ENCODE results near the gene NUDT6. TPM values are rescaled to one million over a fixed set of nuclear protein-coding genes. Genes with fewer than 3 reads are reported as not detected.
A peak's percentile ranks its signal among the peaks of the same experiment; 100 is the strongest.
"Not testable (repeated sequence)": the region's sequence is repeated elsewhere in the genome, so short reads cannot be mapped to it uniquely, and the experiment has no call there.

Gene NUDT6
- total and polyA plus RNA-seq, 7 donors: 3.3 to 7.6 (median 4.0) TPM

DNA sequence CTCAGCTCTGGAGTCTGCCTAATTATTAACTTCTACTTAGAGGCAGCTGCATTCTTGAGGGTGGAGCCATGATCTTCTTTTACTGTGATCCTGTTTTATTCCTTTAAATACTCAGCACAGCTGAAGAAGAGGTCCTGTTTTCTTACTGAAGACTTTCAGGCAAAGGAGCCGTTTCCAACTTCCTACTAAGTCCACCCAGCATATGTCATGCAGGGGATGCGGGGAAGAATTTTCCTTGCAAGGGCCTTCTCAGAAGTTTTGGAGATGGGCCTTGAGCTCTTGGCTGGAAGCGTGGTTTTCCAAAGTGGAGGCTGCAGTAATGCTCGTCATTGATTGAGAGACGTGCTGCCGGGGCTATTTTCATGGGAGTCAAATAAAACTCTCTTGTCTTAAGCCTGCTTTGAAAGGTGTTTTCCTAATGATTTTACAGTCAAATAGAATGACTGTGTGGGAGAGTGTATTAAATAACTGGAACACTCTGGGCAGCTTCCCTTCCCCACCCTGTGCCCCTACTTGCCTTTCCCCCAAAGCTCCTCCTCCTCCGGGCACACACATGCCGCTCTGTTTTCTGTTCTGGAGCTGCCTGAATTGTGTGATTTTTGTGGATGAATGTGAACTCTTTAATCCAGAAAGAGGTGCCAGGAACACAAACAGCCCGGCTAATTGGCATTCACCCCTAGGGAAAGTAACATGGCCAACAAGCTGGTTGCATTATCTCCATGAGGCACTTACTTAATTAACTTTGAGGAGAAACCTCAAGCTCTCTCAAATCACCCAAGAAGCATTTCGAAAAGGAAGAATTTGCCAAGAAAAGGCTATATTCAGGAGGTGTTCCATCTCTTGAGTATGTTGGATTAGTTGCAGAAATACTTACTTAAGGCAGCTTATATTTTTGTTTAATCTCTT lies 67.7 kb downstream of the NUDT6 start:
- intact Hi-C loops (cut with DNase I): no loop called here
- WGBS, 3 donors: 27 to 30% (median 28%) methylated on average over 10 of the region's 10 CpGs
- Histone ChIP-seq H3K4me1 (no peaks in the 10 kb centered on the region), H3K27me3 (ENCODE audit: insufficient read depth in 3 of 3, low read length in 2 of 3) (no peaks in the 10 kb centered on the region), H3K27ac (no peak overlapping the region), H3K9me3 (no peaks in the 10 kb centered on the region), H3K4me3 (peak overlapping the region; percentile 21), H3K36me3 (ENCODE audit: insufficient read depth in 1 of 2, low read depth in 1 of 2) (no peaks in the 10 kb centered on the region)
- ATAC-seq (peak in 2 of 4 donors; percentile 51 to 57), DNase-seq (no peak)
- TF ChIP-seq, protein P1, sequence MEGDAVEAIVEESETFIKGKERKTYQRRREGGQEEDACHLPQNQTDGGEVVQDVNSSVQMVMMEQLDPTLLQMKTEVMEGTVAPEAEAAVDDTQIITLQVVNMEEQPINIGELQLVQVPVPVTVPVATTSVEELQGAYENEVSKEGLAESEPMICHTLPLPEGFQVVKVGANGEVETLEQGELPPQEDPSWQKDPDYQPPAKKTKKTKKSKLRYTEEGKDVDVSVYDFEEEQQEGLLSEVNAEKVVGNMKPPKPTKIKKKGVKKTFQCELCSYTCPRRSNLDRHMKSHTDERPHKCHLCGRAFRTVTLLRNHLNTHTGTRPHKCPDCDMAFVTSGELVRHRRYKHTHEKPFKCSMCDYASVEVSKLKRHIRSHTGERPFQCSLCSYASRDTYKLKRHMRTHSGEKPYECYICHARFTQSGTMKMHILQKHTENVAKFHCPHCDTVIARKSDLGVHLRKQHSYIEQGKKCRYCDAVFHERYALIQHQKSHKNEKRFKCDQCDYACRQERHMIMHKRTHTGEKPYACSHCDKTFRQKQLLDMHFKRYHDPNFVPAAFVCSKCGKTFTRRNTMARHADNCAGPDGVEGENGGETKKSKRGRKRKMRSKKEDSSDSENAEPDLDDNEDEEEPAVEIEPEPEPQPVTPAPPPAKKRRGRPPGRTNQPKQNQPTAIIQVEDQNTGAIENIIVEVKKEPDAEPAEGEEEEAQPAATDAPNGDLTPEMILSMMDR (IDR thresholded peaks at IDR 0.05): no peak

DNA sequence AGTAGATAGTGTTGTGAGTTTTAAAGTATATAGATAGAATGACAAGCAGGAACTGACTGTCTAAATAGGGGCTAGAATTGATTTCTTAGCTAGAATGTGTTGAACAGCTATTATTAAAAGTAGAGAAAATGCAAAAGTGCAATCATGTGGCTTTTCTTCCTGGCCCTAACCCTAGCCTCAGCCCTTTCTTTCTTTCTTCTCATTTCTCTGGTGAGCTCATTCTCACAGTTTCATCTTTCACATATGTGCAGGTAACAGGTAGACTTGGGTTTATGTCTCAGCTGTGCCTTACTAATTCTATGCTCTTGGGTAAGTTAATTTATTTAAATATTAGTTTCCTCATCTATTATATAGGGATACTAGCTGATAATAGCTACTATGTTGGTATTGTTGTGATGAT lies 70.8 kb downstream of the NUDT6 start:
- no peak for ATAC-seq
- H3K27me3 ChIP-seq (ENCODE audit: insufficient read depth in 3 of 3, low read length in 2 of 3): no peaks in the 10 kb centered on the region
- no peaks in the 10 kb centered on the region for H3K36me3 ChIP-seq (ENCODE audit: insufficient read depth in 1 of 2, low read depth in 1 of 2)
- no peak overlapping the region for H3K4me3 ChIP-seq
- no peak overlapping the region for H3K27ac ChIP-seq
- no peaks in the 10 kb centered on the region for H3K4me1 ChIP-seq
- intact Hi-C loops (cut with DNase I): no loop called here
- TF ChIP-seq, protein P1 (IDR thresholded peaks at IDR 0.05): no peak
- no peaks in the 10 kb centered on the region for H3K9me3 ChIP-seq
- no peak for DNase-seq

DNA sequence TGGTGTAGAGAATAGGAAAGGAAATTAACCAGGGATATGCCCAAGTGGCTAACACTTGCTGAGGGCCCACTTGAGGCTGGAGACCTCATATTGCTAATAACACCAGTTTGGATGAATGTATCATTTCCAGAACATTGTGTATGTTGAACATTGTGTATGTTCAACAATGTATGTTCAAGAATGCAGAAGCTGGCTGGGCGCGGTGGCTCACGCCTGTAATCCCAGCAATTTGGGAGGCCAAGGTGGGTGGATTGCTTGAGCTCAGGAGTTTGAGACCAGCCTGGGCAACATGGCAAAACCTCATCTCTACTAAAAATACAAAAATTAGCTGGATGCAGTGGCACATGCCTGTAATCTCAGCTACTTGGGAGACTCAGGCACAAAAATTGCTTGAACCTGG lies 72.6 kb downstream of the NUDT6 start:
- H3K27me3 ChIP-seq (ENCODE audit: insufficient read depth in 3 of 3, low read length in 2 of 3); H3K36me3 ChIP-seq (ENCODE audit: insufficient read depth in 1 of 2, low read depth in 1 of 2); H3K4me1 ChIP-seq; H3K4me3 ChIP-seq; ATAC-seq; H3K27ac ChIP-seq; H3K9me3 ChIP-seq; DNase-seq; intact Hi-C loops (cut with DNase I): not testable (repeated sequence)
- WGBS, 3 donors: 96 to 99% (median 98%) methylated on average over 3 of the region's 3 CpGs

DNA sequence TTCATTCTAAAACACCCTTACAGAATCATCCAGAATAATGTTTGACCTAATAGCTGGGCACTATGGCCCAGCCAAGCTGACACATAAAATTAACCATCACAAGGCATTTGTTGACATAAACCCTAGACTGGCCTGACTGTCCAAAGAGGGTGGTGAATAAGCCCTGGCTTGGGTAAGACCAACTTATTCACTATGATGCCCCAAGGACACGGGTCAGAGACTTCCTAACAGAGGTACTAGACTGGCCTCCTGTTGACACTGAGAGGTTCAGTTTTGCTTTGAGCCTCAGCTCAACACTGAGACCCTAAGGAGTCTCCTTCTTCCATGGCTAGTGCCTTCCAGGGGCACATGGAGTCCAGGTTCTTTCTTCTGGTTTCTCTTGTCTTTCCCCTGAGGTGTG lies 74.5 kb downstream of the NUDT6 start:
- WGBS, 3 donors: 87 to 96% (median 96%) methylated on average over 1 of the region's 1 CpG
- no peak for DNase-seq
- intact Hi-C loops (cut with DNase I): no loop called here
- no peaks in the 10 kb centered on the region for H3K36me3 ChIP-seq (ENCODE audit: insufficient read depth in 1 of 2, low read depth in 1 of 2)
- ATAC-seq: no peak
- H3K4me3 ChIP-seq: no peak overlapping the region
- H3K9me3 ChIP-seq: no peaks in the 10 kb centered on the region
- TF ChIP-seq, protein P1 (IDR thresholded peaks at IDR 0.05): no peak
- no peaks in the 10 kb centered on the region for H3K27me3 ChIP-seq (ENCODE audit: insufficient read depth in 3 of 3, low read length in 2 of 3)
- no peak overlapping the region for H3K27ac ChIP-seq
- H3K4me1 ChIP-seq: no peaks in the 10 kb centered on the region

DNA sequence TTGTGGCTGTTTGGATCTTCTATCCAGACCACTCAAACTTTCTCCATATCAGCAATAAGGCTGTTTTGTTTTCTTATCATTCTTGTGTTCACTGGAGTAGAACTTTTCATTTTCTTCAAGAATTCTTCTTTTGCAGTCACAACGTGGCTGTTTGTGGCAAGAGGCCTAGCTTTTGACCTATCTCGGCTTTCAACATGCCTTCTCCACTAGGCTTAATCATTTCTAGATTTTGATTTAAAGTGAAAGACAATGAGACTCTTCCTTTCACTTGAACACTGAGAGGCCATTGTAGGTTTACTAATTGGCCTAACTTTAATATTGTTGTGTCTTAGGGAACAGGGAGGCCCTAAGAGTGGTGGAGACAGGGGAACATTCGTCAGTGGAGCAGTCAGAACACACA lies 76.6 kb downstream of the NUDT6 start:
- ATAC-seq (no peak), DNase-seq (no peak)
- no peaks in the 10 kb centered on the region for H3K4me1 ChIP-seq
- 66 to 68% (median 66%) methylated on average over 3 of the region's 3 CpGs for WGBS, 3 donors
- no peaks in the 10 kb centered on the region for H3K9me3 ChIP-seq
- H3K4me3 ChIP-seq: no peak overlapping the region
- no peaks in the 10 kb centered on the region for H3K27me3 ChIP-seq (ENCODE audit: insufficient read depth in 3 of 3, low read length in 2 of 3)
- intact Hi-C loops (cut with DNase I): no loop called here
- no peaks in the 10 kb centered on the region for H3K36me3 ChIP-seq (ENCODE audit: insufficient read depth in 1 of 2, low read depth in 1 of 2)
- TF ChIP-seq, protein P1 (IDR thresholded peaks at IDR 0.05): no peak
- no peak overlapping the region for H3K27ac ChIP-seq

All from psoas muscle (tissue), 8 donors.